Nephron (organoid): ENCODE results near the gene SLC22A3.
A peak's percentile ranks its signal among the peaks of the same experiment; 100 is the strongest.
"Not testable (repeated sequence)": the region's sequence is repeated elsewhere in the genome, so short reads cannot be mapped to it uniquely, and the experiment has no call there.

Experiments used
- H3K27ac Mint-ChIP-seq, 3 experiments: 2 replicates each; pipeline ENCODE4 v1.8.0; 2020; ENCODE audit warnings: mixed read lengths in 3 of 3, mild to moderate bottlenecking in 2 of 3, moderate library complexity in 1 of 3
- H3K27me3 Mint-ChIP-seq: 2 replicates; pipeline ENCODE4 v1.8.0; 2021; ENCODE audit warnings: low read depth, mild to moderate bottlenecking, moderate library complexity, mixed read lengths
- H3K36me3 Mint-ChIP-seq: 2 replicates; pipeline ENCODE4 v1.8.0; 2020; ENCODE audit warnings: low read depth, mixed read lengths
- H3K4me1 Mint-ChIP-seq: 2 replicates; pipeline ENCODE4 v1.8.0; 2020; ENCODE audit warnings: mixed read lengths
- H3K4me3 Mint-ChIP-seq, 3 experiments: 2 replicates each; pipeline ENCODE4 v1.8.0; 2020; ENCODE audit warnings: mild to moderate bottlenecking in 3 of 3, mixed read lengths in 3 of 3, moderate library complexity in 2 of 3
- H3K9me3 Mint-ChIP-seq: 2 replicates; pipeline ENCODE4 v1.8.0; 2020; ENCODE audit warnings: mixed read lengths
- CTCF ChIP-seq, 3 experiments: fragments of 200-600 bp; sonication (generic); IDR thresholded peaks; one replicate each; pipeline ENCODE4 v1.5.0; 2021; ENCODE audit warnings: antibody characterized with exemption in 3 of 3; ENCODE audit not compliant: unreplicated experiment in 3 of 3

The SLC22A3 gene

GRCh38 chr6:160387916-160388643 lies 39.9 kb downstream of the SLC22A3 start:
- Mint-ChIP-seq H3K4me1 (peaks cover 55% of the 10 kb centered on the region), H3K4me3 (no peak overlapping the region), H3K9me3 (peaks cover 9% of the 10 kb centered on the region), H3K27ac (peak overlapping the region in 2 of 3 experiments; percentile 42 to 53), H3K27me3 (peaks cover 4% of the 10 kb centered on the region), H3K36me3 (no peaks in the 10 kb centered on the region)
- TF ChIP-seq CTCF (IDR thresholded peaks at IDR 0.05; ENCODE audit: unreplicated experiment in 3 of 3) = no peak

- Mint-ChIP-seq H3K9me3 (peaks cover 7% of the 10 kb centered on the region), H3K27me3 (peaks cover 4% of the 10 kb centered on the region), H3K36me3 (no peaks in the 10 kb centered on the region), H3K4me3 (no peak overlapping the region), H3K27ac (no peak overlapping the region), H3K4me1 (peaks cover 61% of the 10 kb centered on the region)
- no peak for TF ChIP-seq CTCF (IDR thresholded peaks at IDR 0.05; ENCODE audit: unreplicated experiment in 3 of 3)
Observed at GRCh38 chr6:160388922-160389321, 40.7 kb downstream of the SLC22A3 start.

- H3K27me3 Mint-ChIP-seq = peaks cover 4% of the 10 kb centered on the region
- peaks cover 62% of the 10 kb centered on the region for H3K4me1 Mint-ChIP-seq
- peaks cover 2% of the 10 kb centered on the region for H3K9me3 Mint-ChIP-seq
- peak overlapping the region in 2 of 3 experiments; percentile 12 to 52 for H3K27ac Mint-ChIP-seq
- no peak overlapping the region for H3K4me3 Mint-ChIP-seq
- TF ChIP-seq CTCF (IDR thresholded peaks at IDR 0.05; ENCODE audit: unreplicated experiment in 3 of 3) = no peak
- no peaks in the 10 kb centered on the region for H3K36me3 Mint-ChIP-seq
Observed at GRCh38 chr6:160391419-160392116, 43.4 kb downstream of the SLC22A3 start.

- H3K4me1 Mint-ChIP-seq = peaks cover 50% of the 10 kb centered on the region
- H3K27me3 Mint-ChIP-seq, H3K9me3 Mint-ChIP-seq, H3K4me3 Mint-ChIP-seq, H3K36me3 Mint-ChIP-seq: not testable (repeated sequence)
- peak overlapping the region in 1 of 3 experiments; percentile 40 for H3K27ac Mint-ChIP-seq
Observed at GRCh38 chr6:160393442-160393841, 45.3 kb downstream of the SLC22A3 start.

- Mint-ChIP-seq H3K27ac (peak overlapping the region in 2 of 3 experiments; percentile 6 to 40), H3K27me3 (peaks cover 4% of the 10 kb centered on the region), H3K9me3 (peaks cover 2% of the 10 kb centered on the region), H3K36me3 (peaks cover 3% of the 10 kb centered on the region), H3K4me1 (peaks cover 54% of the 10 kb centered on the region), H3K4me3 (no peak overlapping the region)
- no peak for TF ChIP-seq CTCF (IDR thresholded peaks at IDR 0.05; ENCODE audit: unreplicated experiment in 3 of 3)
Observed at GRCh38 chr6:160393891-160394653, 45.9 kb downstream of the SLC22A3 start.

- H3K4me1 Mint-ChIP-seq = peaks cover 54% of the 10 kb centered on the region
- peaks cover 4% of the 10 kb centered on the region for H3K36me3 Mint-ChIP-seq
- H3K27ac Mint-ChIP-seq = peak overlapping the region in 2 of 3 experiments; percentile 6 to 58
- no peak for TF ChIP-seq CTCF (IDR thresholded peaks at IDR 0.05; ENCODE audit: unreplicated experiment in 3 of 3)
- H3K4me3 Mint-ChIP-seq = no peak overlapping the region
- peaks cover 2% of the 10 kb centered on the region for H3K9me3 Mint-ChIP-seq
- peaks cover 4% of the 10 kb centered on the region for H3K27me3 Mint-ChIP-seq
Observed at GRCh38 chr6:160394654-160395035, 46.5 kb downstream of the SLC22A3 start.
